Ovary (tissue), 3 donors: Measurements from ENCODE around the gene LTN1.

Experiments used
- EP300 ChIP-seq: sonication (generic); formaldehyde crosslinking; IDR thresholded peaks from one replicate; pipeline ENCODE4 v1.6.1; 2017; ENCODE audit warnings: antibody characterized with exemption
- POLR2A ChIP-seq: fragments of 450-650 bp; IDR thresholded peaks from one replicate; pipeline ENCODE4 v1.6.1; 2017; ENCODE audit warnings: antibody characterized with exemption, mild to moderate bottlenecking, moderate library complexity
- TF ChIP-seq, protein P1 (sequence below), 3 donors: fragments of 450-650 bp in 2 of 3; fragments of 200-600 bp in 1 of 3; IDR thresholded peaks; one replicate each; pipeline versions ENCODE4 v1.5.1 to v1.8.0; 2016 to 2022; ENCODE audit warnings: antibody characterized with exemption in 3 of 3, mild to moderate bottlenecking in 1 of 3
- donor health status: DM: no; HTN: no; CAD: no.

DNA sequence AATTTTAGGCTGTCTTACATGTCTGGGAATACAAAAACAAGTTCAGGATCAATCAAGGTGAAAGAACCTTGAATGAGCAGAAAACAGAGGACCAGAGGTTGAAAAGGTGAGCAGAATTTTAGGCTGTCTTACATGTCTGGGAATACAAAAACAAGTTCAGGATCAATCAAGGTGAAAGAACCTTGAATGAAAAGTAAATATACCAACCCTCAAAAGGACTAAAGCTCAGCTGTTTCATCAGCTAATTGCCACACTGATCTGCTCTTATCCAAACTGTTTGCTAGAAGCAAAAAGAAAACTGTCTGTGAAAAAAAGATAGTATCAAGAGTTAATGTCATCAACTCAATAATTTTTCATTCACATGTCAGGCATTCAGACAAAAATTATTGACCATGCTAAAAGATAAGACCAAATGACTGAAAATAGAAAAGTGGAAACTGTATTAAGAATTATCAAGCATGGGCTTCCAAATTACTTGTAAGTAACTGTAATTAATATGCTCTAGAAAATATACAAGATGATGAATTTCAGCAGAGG lies 69.2 kb downstream of the LTN1 start:
- TF ChIP-seq, protein P1, sequence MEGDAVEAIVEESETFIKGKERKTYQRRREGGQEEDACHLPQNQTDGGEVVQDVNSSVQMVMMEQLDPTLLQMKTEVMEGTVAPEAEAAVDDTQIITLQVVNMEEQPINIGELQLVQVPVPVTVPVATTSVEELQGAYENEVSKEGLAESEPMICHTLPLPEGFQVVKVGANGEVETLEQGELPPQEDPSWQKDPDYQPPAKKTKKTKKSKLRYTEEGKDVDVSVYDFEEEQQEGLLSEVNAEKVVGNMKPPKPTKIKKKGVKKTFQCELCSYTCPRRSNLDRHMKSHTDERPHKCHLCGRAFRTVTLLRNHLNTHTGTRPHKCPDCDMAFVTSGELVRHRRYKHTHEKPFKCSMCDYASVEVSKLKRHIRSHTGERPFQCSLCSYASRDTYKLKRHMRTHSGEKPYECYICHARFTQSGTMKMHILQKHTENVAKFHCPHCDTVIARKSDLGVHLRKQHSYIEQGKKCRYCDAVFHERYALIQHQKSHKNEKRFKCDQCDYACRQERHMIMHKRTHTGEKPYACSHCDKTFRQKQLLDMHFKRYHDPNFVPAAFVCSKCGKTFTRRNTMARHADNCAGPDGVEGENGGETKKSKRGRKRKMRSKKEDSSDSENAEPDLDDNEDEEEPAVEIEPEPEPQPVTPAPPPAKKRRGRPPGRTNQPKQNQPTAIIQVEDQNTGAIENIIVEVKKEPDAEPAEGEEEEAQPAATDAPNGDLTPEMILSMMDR (IDR thresholded peaks at IDR 0.05), result no peak
- no peak for TF ChIP-seq POLR2A
- no peak for TF ChIP-seq EP300
